Activated CD8-positive, alpha-beta memory T cell treated with anti-CD3 and anti-CD28 coated beads, Interleukin-2, amount 50 U/mL, for 48 hours (primary cell): ENCODE results near the gene WNT9A.

Experiments used
- DNase-seq: peaks from one replicate; pipeline ENCODE4 v3.0.0-alpha.2; 2020

Gene WNT9A

GRCh38 chr1:227941509-227942020 is 6.2 kb downstream of the WNT9A start:
- DNase-seq = peak; percentile 40

DNA sequence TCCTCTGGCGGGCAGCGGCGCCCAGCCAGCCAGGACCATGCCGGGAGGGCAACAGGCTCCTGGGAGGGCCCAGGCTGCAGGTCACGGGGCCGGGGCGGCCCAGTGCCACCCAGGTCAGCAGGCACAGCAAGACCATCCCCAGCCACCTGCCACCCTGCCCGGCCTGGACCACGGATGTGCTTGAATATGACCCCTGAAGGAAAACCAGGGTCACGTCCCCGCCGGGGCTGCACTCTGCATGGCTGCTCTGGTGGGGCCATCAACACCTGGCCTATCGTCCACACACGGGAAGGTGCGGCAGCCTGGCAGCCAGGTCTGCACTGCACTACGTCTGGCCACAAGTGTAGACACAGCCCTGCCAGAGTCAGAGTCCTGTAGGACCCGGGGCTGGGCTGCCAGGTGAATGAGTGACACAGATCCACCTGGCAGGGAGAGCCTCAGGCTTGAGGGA is 6.9 kb downstream of the WNT9A start:
- DNase-seq = peak; percentile 36

- DNase-seq = peak; percentile 22
Measured at GRCh38 chr1:227939791-227940771, 7.7 kb downstream of the WNT9A start.

DNA sequence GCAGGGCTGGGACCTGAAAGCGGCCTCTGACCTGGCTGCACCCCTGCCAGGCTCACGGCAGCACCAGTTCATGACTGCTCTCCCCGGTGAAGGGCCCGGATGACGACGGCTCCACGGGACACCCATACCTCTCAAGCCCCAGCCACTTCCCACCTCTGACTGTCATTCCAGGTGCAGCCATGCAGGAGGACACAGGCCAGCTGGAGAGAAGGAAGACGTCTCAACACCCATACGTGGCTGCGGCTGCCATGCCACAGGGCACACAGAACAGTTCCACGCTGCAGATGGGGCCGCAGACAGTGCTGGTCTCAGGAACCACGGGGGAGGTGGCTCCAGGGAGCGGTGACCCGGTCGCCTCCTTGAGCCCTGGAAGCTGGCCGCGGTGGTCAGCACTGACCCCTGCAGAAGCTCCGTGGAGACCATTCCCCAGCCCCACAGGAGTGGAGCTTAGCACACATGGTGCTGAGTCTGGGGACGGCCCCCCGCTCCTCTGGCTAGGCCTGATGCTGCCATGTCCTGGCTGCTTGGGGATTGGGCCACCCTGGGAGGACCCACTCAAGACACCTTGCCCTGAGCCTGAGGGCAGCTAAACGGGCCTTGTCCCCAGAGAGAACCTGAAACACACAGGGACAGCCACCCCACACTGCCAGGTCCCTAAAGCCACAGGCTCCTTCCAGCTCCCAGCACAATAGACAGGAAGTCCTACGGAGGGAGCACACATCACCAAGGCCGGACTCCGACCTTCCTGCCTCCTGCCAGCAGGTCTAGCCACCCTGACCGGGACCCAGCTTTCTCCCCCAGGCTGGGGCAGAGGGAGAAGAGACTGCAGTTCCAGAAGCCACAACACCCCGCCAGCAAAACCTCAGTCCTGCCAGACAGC is 8.6 kb downstream of the WNT9A start:
- no peak for DNase-seq

GRCh38 chr1:227938276-227938675 is 9.5 kb downstream of the WNT9A start:
- no peak for DNase-seq

DNA sequence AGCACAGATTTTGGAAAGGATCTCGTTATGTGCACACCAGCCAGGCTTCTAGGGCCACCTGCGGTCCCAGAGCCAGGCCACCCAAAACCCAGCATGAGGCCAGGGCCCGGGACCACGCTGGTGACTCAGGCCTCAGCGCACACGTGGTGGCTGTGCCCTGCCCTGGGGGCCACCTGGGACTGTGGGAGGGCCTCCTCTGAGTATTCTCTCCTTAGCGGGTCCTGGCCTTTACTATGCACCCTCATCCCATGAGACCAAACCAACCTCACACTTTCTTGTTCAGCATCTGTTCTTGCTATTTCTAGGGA is 9.9 kb downstream of the WNT9A start:
- DNase-seq = no peak

DNA sequence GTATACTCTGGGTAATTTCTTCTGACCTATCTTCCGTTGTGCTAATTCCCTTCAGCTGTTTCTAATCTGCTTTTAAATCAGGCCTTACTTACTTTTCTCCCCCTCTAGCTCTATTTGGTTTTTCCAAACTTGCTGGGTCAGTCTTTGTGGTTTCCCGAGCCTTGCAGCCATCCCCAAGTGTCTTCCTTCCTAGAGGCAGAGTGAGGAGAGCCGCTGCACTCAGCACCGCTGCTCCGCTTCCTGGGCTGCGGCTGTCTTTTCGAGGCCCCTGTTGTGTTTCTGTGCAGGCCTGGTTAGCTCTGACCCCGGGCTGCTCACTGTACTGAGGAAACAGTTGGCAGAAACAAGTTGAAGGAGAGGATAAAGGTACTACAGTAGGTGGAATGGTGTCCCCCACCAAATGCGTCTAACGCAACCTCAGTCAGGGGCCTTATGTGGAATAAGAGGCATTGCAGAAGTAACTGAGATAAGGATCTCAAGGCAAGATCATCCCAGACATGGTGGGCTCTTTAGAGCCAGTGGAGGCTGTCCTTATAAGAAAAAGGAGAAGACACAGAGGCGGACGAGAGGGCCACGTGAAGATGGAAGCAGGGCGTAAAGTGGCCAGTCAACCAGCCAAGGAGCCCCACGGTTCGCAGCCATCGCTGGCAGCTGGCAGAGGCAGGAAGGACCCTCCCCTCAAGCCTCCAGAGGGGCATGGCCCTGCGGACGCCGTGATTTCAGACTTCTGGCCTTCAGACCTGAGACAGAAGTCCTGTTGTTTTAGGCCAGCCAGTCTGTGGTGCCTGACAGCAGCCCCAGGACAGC is 10.5 kb downstream of the WNT9A start:
- no peak for DNase-seq

- no peak for DNase-seq
Measured at GRCh38 chr1:227935826-227936225, 11.9 kb downstream of the WNT9A start.

- DNase-seq = peak; percentile 70
Measured at GRCh38 chr1:227934476-227935313, 13.0 kb downstream of the WNT9A start.

DNA sequence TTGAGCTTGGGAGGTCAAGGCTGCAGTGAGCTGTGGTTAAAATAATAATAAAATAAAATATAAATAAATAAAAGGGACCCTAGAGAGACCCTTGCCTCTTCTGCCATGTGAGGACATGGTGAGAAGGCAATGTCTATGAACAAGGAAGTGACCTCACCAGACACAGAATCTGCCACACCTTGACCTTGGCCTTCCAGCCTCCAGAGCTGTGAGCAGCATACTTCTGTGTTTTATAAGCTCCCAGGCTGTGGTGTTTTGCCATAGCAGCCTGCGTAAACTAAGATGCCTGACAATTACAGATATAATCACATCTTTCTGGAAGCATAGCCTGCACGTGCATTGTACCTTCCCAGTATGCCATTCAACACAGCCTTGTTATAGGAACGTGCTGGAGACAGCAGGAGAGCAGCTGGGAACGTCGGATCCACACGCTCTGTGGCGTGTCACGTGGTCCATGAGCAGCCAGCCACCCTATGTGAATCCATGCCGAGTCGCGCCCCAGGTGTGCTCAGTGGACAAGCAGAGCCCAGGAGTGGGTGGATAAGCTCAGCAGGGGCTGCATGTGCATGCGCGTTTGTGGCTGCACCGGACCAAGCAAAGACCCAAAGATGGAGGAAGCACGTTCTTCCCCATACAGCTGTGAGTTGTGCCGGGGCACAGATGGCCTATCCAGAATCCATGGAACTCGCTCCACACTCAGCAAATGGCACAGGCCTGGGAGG is 17.8 kb downstream of the WNT9A start:
- no peak for DNase-seq

DNA sequence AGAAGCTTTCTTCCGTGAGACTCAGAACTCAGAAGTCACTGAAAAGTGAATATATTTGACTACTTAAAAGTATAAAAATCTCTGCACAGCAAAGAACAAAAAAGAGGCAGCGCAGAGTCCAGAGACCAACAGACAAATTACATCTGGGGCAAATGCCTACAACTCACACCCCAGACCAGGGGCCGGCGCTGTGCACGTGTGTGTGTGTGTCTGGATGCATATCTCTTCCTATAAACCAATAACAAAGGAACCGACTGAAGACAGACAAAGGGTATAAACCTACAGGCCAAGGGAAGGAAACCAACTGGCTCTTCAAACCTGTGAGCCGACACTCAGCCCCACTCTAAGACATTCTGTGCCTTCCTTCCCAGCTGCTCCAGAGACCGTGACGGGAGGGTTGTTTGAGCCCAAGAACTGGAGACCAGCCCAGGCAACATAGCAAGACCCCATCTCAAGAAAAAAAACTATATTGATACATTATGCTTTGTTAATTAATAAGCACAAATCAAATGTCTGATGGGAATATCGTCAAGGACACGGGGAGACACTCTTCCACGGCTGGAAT is 18.8 kb downstream of the WNT9A start:
- DNase-seq = no peak

DNA sequence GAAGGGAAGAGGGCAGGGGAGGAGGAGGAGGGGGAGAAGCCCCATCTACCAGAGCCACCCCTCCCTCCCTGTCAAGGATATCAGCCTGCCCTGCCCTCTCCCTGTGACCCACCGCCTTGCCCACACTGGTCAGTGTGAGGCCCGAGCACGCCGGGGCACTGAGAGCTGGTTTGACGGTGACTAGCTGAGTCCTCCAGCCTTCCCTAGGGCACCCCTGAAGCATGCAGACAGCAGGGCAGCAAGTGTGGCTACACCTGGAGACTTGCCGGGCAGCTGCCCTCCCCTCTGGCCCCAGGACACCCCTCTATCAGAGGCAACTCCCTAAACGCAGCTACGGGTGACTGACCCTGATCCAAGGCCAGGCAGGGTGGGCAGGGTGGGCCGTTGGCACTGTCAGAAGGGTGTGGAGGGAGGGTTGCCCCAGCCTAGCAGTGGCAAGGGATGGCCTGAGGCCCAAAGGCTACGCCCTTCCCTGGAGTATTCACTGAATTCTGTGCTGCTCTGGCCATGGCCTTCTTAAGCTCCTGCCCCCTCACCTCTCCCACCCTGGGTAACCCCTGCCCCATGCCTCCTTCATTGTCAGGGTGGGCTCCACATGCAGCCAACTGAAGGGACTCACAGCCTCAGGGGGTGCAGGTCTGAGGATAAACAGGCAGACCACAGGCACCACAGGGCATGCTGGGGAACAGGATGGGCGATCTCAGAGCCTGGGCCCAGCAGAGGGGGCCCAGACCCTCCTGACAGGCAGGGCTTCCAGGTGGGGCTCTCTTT is 19.6 kb downstream of the WNT9A start:
- no peak for DNase-seq

- DNase-seq = no peak
Measured at GRCh38 chr1:227926896-227927885, 20.5 kb downstream of the WNT9A start.

- DNase-seq = no peak
Measured at GRCh38 chr1:227926216-227926791, 21.4 kb downstream of the WNT9A start.

- no peak for DNase-seq
Measured at GRCh38 chr1:227925582-227926198, 22.0 kb downstream of the WNT9A start.

- DNase-seq = no peak
Measured at GRCh38 chr1:227924833-227925574, 22.7 kb downstream of the WNT9A start.
